ENCODE data around the gene PCAT7.

- TF ChIP-seq, protein P1, sequence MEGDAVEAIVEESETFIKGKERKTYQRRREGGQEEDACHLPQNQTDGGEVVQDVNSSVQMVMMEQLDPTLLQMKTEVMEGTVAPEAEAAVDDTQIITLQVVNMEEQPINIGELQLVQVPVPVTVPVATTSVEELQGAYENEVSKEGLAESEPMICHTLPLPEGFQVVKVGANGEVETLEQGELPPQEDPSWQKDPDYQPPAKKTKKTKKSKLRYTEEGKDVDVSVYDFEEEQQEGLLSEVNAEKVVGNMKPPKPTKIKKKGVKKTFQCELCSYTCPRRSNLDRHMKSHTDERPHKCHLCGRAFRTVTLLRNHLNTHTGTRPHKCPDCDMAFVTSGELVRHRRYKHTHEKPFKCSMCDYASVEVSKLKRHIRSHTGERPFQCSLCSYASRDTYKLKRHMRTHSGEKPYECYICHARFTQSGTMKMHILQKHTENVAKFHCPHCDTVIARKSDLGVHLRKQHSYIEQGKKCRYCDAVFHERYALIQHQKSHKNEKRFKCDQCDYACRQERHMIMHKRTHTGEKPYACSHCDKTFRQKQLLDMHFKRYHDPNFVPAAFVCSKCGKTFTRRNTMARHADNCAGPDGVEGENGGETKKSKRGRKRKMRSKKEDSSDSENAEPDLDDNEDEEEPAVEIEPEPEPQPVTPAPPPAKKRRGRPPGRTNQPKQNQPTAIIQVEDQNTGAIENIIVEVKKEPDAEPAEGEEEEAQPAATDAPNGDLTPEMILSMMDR (IDR thresholded peaks at IDR 0.05; ENCODE audit: poor library complexity): no peak
- no peak for TF ChIP-seq EZH2 (IDR thresholded peaks at IDR 0.05; ENCODE audit: borderline replicate concordance)
- no peak for TF ChIP-seq EZH2phosphoT487 (IDR thresholded peaks at IDR 0.05; ENCODE audit: low read depth, severe bottlenecking, unreplicated experiment)
Measured at GRCh38 chr9:94568972-94569712, 14.3 kb downstream of the PCAT7 start.
